Stimulated activated CD4-positive, alpha-beta T cell treated with anti-CD3 and anti-CD28 coated beads, TNF-alpha, amount 100 ng/mL, for 48 hours (primary cell): ENCODE measurements around the gene SERPINA12.
"Not testable (repeated sequence)": the region's sequence is repeated elsewhere in the genome, so short reads cannot be mapped to it uniquely, and the experiment has no call there.

Experiments used
- DNase-seq, 3 donors: peaks; one replicate each; pipeline ENCODE4 v3.0.0-alpha.2; 2020; ENCODE audit warnings: low read depth in 3 of 3

SERPINA12 gene

DNA sequence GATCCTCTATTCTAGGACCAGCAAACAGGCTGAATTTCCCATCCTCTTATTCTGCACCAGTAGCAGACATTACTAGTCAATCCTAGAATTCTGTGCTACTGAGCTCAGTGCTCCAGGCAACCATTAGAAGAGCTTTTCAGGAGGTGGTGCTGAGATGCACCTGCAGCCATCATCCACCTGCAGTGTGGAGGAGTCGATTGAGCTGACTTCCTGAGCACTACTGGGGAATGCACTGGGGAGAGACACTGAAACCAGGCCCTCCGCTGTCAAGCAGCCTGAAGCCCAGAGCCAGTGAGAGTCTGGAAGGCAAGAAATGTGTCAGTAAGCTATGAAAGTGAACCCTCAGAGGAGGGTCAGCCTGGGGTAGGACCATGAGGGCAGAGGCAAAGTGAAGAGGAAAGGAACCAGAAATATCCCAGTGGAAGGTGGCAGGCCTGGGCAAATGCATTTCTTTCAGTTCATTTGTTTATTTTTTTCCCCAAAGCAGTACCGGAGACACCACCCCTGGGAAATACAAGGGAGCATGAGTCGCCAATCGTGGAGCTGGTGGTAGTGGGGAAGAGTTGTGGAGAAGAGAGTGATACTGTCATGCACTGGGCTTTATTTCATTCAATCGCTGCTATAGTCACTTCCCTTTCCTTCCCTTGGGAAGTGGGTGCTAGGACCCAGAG is 28.9 kb upstream of the SERPINA12 start:
- DNase-seq, result no peak

DNA sequence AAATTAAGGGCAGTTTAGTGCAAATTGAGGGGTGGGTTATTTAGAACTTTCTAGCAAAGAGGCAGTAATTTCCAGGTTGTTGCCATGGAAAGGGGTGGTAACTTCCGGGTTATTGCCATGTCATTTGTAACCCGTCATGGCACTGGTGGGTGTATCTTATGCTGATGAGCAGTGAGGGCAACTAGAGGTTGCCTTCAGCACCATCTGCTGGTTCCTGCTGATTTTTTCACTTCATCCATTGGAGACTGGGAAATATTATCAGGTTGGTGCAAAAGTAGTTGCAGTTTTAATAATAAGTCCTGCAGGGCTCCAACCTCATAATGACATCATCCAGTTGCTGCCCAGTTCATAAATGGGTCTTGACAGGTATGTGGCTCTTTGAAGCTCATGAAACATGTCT is 27.6 kb upstream of the SERPINA12 start:
- DNase-seq, result no peak

DNA sequence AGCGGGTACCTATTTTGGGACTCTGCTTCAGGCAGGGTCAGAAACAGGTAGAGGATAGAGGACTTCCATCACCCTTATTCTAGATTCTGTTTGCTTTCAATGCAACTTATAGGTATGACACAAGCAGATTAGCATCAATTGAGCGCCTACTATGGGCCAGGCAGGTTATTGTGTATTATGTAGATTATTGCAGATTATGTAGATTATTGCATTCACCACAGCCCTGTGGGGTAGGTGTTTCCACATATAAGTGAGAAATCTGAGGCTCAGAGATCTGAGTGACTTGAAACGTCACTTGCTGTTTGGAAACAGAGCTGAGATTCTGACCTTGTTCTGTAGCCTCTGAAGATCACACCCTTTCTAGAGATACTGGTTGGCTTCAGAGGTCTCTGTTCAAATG is 26.2 kb upstream of the SERPINA12 start:
- DNase-seq, result no peak

DNA sequence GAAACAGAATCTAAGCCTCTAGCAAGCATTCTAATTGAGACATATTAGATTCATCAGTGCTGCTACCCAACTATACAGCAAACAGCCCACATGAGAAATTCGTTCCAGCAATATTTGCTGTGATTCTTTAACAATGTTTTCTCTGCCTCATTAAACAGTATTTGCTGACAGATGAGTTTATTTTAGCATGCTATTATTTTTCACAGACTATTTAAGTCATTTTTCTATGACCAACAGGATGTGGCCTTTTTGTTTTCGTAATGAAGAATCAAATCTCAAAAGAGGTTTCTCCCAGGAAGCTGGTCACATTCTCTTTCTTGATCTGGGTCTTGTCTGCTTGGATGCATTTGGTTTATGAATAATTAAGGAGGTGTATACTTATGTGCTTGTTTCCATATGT is 23.2 kb upstream of the SERPINA12 start:
- no peak for DNase-seq

DNA sequence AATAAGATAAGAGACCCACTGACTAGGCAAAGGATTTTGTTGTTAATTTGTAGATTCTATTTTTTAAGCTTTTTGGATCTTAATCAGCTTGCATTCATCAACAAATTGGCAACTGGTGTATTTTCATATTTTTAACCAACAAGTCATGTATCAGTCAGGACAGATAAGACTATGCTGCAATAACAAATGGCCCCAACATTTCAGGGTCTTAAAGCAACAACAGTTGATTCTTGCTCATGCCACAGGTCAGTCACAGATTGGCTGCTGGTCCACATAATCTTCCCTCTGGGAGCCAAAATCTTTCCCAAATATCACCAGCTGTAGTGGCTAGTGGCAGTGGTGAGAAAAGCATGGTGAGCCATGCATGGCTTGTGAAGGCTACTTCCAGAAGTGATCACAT is 21.9 kb upstream of the SERPINA12 start:
- DNase-seq, result no peak

DNA sequence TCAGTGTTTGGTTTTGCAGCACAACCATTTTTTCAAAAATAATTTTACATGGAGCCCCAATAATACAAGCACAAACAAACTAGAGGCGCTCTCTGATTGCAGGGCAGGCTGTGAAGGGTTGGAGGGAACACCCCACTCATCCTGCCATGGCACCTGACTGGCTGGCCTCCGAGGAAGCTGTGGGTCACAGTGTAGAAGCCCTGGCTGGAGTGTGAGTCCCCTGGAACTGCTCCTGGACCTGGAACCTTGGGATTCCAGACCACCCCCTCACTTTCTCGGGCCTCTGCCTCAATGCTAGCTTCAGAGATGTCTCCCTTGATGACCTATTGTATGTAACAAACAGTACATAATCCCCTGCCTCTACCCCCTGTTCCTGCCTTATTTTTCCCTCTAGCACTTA is 14.8 kb upstream of the SERPINA12 start:
- no peak for DNase-seq

DNA sequence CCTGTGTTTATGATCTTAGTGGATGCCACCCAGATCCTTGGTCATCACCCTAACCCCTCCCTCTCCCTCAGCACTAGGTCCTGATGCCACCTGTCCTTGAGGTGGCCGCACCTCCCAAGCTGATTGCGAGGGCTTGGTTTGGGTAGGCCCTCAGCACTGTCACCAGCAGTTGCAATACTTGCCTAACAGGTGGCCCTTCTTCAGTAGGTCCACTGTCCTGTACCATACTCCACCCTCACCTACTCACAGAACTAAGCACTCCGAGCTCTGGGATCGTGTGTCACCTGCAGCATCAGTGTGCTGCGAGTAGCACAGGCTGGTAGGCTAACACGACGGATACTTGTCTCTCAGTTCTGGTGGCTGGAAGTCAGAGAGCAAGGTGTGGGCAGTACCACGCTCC is 14.0 kb upstream of the SERPINA12 start:
- no peak for DNase-seq

DNA sequence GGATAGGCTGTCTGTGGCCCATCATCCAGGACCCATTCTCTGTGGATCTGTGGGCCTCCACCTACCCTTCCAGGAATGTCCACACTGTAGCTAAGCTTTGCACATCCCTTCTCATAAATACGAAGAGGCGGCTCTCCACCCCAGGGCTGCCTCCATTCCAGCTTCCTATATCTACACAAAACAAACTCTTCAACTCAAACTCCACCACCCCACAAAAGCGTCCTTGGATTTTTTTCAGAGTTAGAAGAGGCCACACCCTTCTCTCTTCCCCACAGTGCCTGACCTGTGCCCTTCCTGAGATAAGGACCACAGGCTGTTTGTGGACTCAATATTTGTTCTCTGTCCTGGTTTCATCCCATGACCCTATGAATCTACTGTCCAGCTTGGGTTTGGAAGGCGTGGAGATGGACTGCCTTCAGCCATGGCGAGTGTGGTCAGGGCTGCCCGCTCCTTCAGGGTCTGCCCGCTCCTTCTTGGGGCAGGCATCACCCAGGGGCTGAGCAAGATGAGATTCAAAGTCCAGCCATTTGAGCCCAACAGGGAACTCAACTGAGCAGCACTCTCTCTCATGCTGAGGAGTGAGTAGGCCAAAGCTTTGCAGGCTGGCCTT is 13.0 kb upstream of the SERPINA12 start:
- no peak for DNase-seq

DNA sequence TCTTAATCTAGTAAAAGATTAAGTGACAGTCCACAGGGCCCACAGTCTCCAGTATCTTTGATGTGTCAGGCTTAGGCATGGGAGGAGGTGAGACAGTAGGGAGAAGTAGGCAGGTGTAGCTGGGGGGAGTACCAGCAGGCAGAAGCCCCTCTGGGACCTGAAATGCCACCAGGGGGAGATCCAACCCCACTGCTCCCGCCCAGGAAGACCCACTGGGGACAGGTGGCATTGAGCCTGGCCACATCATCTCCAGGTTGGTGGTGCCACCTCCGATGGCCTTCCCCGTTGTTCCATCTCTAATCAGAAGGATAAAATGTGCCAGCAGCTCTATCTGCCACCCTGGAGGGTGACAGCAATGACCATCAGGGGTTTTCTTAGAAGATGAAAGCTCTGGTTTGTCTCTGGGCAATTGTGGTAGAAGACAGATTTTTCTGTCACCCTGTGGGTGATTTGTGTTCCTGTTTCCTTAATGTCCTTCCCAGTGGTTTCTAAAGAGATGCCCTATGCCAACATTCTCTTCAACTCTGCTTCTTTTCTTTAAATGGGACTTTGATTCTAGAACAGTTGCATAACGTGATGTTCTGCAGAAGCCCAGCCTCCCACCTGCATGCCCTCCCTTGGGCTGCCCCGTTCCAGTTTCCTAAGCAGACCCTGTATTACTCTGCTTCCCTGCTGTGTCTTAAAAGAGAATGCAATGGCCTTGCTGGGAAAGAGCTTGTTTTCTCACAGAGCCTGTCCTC is 12.3 kb upstream of the SERPINA12 start:
- DNase-seq, result no peak

DNA sequence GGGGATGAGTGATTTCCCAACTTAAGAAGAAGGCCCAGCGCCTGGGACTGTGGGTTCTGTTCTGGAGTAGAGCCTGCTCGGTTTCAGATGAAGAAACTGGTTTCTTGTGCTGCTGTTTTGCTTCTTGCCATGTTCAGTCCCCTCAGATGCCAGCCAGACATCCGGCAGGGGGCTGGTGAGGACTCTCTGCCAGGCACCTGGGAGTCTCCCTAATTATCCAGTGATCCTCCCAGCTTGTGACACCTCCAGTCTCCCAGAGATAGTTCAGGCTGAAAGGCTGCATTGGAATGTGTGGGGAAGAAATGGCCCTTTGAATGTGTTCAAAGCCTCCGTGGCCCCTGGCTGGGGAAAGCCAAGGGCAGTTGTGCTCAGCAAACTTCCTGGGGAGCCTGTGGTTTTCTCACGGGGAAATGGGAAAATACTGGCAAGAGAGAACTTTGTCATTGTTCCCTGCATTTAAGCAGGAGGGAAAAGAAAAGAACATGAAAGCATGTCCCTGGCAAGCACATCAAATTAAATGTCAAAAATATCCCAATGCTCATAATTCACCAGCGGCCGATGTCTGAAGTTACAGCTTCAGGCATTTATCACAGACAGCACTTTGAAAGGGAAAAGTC is 8.5 kb upstream of the SERPINA12 start:
- DNase-seq, result no peak

DNA sequence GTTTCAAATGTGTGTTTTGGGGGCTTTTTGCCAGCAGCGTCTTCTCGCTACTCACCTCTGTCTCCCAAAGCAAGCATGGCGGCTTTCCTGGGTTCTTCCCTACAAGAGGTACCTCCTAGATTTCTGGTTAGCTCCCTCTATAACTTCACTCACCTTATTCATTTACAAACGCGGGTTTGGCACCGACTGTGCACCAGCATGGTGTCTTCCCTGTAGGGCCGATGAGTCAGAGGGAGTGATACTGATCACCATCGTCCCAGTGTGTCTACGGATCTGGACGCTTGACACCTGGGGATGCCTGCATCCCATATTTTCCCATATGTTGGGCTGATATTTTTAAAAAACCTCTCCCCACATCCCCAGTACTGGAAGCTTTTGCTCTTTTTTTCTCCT is 8.0 kb upstream of the SERPINA12 start:
- DNase-seq, result no peak

DNA sequence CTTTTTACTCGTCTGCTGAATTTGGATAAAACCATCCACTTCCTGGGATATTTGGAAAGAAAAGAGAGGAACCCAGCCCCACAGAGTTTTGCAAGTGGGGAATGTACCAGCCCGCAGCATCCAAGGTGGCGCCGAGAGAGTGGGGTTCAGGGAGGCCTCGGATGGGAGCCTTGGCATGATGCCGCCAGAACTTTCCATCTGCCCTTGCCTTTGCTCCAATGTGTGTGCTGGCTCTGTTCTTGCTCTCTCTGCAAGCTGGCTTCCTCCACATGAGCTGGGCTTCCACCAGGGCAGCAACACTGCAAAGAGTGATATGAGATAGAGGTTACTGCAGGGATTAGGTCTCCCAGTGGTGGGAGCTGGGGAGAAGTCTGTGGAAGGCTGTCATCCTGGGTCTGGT is 6.6 kb upstream of the SERPINA12 start:
- no peak for DNase-seq

DNA sequence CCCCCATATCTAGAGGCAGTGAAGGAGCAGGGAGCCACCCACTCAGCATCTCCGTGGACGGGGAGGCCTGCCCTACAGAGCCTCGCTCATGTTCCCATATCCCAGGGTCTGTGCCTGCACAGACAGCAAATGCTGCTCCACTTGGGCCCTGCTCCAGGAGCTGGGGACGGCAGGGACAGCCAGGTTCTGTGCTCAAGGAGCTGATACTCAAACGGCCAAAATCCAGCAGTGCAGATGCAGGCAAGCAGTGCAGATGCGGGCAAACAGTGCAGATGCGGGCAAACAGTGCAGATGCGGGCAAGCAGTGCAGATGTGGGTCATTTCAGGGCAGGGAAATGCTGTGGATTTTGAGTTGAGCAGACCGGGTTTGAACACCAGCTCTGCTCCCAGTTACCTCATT is 6.2 kb upstream of the SERPINA12 start:
- no peak for DNase-seq

DNA sequence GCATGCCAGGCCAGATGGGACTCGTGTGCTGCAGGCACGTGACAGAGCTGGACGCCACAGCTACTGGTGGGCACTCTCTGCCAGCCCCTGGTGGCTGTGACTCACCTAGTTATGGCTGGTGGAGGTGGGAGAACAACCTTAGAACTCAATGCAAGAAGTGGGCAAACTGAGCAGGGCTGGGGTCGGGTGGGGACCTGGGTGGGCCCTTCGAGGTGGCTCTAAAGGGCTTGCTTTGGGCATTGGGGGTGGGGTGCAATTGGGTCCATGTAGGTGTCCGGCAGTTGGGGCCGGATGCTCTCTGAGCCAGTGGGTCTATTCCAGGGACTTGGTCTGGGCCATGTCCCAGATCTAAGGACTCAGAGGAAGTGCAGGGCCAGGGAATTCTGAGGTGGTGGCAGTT is 5.1 kb upstream of the SERPINA12 start:
- DNase-seq, result no peak

DNA sequence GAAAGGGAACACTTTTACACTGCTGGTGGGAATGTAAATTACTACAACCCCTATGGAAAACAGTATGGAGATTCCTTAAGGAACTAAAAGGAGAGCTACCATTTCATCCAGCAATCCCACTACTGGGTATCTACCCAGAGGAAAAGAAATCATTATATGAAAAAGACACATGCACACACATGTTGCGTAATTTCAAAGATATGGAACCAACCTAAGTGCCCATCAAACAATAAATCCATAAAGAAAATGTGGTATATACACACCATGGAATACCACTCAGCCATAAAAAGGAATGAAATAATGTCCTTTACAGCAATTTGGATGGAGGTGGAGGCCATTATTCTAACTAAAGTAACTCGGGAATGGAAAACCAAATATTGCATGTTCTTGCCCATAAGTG is 1.2 kb upstream of the SERPINA12 start:
- not testable (repeated sequence) for DNase-seq

DNA sequence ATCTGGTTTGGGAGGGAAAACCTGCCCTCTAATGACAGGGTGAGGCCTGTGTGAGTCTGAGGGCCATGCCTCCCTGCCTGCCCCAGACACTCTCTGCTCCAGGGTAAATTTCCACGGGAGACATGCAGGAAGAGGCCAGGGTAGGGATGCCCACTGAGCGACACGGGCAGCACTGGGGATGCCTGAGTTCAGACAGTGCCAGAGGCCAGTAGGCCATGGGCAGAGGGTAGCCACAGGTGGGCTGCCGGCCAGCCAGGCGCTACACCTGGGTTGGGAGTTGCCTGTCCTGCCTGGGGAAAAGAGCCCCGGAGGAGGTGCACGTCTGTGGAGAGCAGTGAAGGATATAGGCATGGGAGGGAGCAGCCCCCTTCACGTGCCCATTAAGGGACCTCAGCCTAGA is 3.6 kb downstream of the SERPINA12 start:
- no peak for DNase-seq

DNA sequence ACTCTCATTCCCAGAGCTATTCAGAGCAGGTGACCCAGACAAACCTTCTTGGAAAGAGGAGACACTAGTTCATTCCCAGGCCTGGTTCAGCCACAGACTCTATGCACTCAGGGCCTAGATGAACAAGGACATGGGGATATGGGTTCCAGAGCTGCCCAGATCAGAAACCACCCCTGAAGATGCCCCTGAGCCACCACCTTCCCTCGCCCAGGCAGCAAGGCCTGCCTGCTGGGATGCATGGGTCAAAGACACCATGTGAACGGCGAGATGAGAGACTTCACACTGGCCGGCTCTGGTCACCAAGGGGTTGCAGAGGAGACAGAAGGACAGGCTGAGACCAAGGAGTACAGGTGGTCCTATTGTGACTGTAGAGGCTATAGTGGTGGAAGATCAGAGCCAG is 4.1 kb downstream of the SERPINA12 start:
- no peak for DNase-seq

DNA sequence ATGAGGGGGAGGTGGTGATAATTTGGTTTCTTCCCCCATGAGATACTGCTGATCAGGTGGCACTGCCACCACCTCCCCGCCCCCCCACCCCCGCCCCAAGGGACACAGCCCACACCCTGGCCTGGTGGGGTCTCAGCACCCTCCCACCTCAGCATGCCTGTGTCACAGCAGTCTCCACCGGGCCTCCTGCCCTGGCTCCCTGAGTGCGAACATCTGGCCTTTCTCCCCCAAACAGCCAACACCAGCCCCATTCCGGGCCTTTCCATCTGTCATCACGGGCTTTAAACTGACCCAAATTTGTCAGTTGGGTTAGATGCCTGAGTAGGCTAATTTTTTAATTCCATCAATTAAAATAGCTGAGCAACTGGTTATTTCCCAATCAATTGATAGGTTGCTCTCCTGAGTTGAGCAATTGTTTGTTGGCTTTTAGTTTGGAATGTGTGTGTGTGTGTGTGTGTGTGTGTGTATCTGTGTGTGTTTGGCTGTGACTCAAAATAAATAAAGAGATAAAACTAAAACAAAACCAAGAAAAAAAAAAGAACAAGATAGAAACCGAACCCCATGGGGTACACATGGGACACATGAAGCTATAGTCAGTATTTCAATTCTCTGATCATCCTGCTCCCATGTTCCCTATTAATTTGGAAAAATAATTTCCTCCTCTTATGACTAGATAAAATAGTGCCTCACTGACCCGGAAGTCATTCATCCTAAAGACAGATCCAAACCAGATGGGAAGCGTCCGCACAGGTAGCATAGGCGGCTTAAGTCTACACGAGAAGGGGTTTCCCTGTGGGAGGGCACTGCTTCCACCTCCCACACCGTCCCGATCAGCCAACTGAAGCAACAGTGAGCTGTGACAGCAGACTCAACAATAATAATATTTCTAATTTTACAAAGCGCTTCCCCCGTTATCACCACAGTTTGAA is 7.4 kb downstream of the SERPINA12 start:
- DNase-seq, result no peak

DNA sequence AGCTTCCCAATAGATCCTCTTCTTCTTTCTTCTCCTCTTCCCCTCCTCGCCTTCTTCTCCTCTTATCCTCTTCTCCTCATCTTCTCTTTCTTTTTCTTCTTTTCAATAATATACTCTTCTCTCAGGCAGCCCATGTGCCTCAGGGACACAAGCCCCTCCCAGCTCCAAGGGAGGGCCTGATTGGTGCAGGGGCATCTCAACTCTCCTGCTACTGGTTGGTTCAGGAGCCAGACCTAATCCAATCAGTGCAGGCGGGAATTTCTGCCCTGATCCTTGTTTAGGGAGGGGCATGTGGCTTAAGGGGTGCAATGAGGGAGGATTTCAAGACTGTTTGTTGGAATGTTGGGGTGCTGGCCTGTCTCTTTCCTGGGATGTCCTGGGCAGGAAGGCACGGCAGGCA is 9.0 kb downstream of the SERPINA12 start:
- no peak for DNase-seq

DNA sequence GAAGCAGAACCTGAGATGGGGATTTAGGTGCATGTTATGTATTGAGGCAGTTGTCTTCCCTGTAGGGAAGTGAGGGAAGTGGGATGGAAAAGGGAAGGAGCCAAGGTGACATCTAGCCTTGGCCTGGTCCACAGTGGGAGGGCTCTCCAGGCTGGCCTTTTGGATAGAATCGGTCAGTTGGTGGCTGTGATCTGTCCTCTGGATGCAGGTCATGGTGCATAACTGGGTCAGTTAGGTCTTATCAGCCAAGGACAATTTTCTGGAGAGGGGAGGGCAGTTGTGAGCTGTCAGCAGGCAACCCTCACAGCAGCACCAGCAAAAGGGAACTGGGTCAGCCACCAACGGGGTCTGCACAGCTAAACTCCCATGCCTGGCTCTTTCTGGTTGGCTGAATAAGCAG is 9.6 kb downstream of the SERPINA12 start:
- no peak for DNase-seq

DNA sequence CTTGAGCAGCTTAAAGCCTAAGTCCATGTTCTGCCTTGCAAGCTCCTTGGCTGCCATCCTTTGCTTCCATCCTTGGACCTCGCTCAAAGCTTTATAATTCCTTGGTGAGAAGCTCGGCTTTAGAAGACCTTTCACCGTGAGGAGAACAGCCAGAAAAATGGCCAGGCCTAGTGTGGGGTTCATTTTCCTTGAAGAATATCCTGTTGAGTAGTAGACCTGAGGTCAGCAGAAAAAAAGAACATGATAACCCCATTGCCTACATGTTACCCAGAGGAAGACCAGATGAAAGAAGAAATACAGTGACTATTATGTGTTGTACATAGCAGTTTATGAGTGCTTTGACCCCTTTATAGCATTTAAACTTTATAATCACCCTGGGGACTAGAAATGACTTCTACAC is 11.1 kb downstream of the SERPINA12 start:
- DNase-seq, result no peak

DNA sequence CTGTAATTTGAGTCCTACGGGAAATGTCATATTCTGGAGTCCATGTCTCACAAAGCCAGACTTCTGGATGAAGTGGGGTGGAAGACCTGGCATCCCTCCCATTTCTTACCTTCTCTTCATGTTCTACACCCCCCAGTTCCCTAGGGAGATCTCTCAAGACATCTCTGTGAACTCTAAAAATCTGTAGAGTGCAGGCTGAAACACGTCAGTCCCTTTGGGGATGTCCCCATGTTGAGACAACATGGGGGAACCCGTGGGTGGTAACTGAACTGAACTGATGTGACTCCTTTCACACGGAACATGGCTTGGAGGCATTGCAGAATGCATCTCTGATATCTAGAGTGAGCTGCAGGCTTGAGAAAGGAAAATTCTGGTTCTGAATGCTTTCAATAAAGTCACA is 15.2 kb downstream of the SERPINA12 start:
- DNase-seq, result no peak
